Ovary (tissue), 3 donors: ENCODE measurements around the gene LYL1.

Source experiments
- CTCF ChIP-seq, 3 donors: fragments of 450-650 bp in 2 of 3; fragments of 200-600 bp in 1 of 3; IDR thresholded peaks; one replicate each; pipeline versions ENCODE4 v1.5.1 to v1.8.0; 2016 to 2022; ENCODE audit warnings: antibody characterized with exemption in 3 of 3, mild to moderate bottlenecking in 1 of 3
- EP300 ChIP-seq: sonication (generic); formaldehyde crosslinking; IDR thresholded peaks from one replicate; pipeline ENCODE4 v1.6.1; 2017; ENCODE audit warnings: antibody characterized with exemption
- POLR2A ChIP-seq: fragments of 450-650 bp; IDR thresholded peaks from one replicate; pipeline ENCODE4 v1.6.1; 2017; ENCODE audit warnings: antibody characterized with exemption, mild to moderate bottlenecking, moderate library complexity
- donor health status: DM: no; HTN: no; CAD: no.

GRCh38 chr19:13082192-13083007, 20.3 kb downstream of the LYL1 start:
- no peak for TF ChIP-seq CTCF (IDR thresholded peaks at IDR 0.05)
- TF ChIP-seq EP300: no peak
- no peak for TF ChIP-seq POLR2A
